HG02970 (cell line): ENCODE measurements around the gene HJURP.

Experiments
- ATAC-seq: cut with Tn5 transposase; IDR thresholded peaks from one replicate; pipeline ENCODE4 v1.9.1; 2021; ENCODE audit warnings: mild to moderate bottlenecking, moderate library complexity, moderate number of reproducible peaks; ENCODE audit not compliant: unreplicated experiment, low FRiP score

The HJURP gene

GRCh38 chr2:233817361-233817911 is 36.9 kb downstream of the HJURP start:
- ATAC-seq = no peak

GRCh38 chr2:233816771-233817170 is 37.6 kb downstream of the HJURP start:
- ATAC-seq = no peak

- no peak for ATAC-seq
Measured at GRCh38 chr2:233816334-233816733, 38.0 kb downstream of the HJURP start.

- no peak for ATAC-seq
Measured at GRCh38 chr2:233815861-233816260, 38.5 kb downstream of the HJURP start.

- no peak for ATAC-seq
Measured at GRCh38 chr2:233814056-233814835, 40.1 kb downstream of the HJURP start.

GRCh38 chr2:233813236-233814055 is 40.9 kb downstream of the HJURP start:
- ATAC-seq = no peak

- no peak for ATAC-seq
Measured at GRCh38 chr2:233811732-233812131, 42.6 kb downstream of the HJURP start.

GRCh38 chr2:233811087-233811486 is 43.2 kb downstream of the HJURP start:
- ATAC-seq = no peak

- ATAC-seq = no peak
Measured at GRCh38 chr2:233810385-233810784, 44.0 kb downstream of the HJURP start.

GRCh38 chr2:233807966-233808935 is 46.1 kb downstream of the HJURP start:
- no peak for ATAC-seq

- ATAC-seq = no peak
Measured at GRCh38 chr2:233807215-233807865, 47.0 kb downstream of the HJURP start.

- no peak for ATAC-seq
Measured at GRCh38 chr2:233803994-233804393, 50.3 kb downstream of the HJURP start.

- ATAC-seq = no peak
Measured at GRCh38 chr2:233803292-233803911, 50.9 kb downstream of the HJURP start.

- no peak for ATAC-seq
Measured at GRCh38 chr2:233802132-233802815, 52.1 kb downstream of the HJURP start.

- ATAC-seq = no peak
Measured at GRCh38 chr2:233801357-233802131, 52.8 kb downstream of the HJURP start.

GRCh38 chr2:233800208-233800607 is 54.1 kb downstream of the HJURP start:
- ATAC-seq = no peak

- ATAC-seq = no peak
Measured at GRCh38 chr2:233799716-233800115, 54.6 kb downstream of the HJURP start.

- ATAC-seq = no peak
Measured at GRCh38 chr2:233799087-233799665, 55.2 kb downstream of the HJURP start.
